NCI-H128 (cell line): Measurements from ENCODE around the gene IGSF11.
"Not testable (repeated sequence)": the region's sequence is repeated elsewhere in the genome, so short reads cannot be mapped to it uniquely, and the experiment has no call there.

ENCODE experiments used
- DNase-seq: peaks from one replicate; lab custom pipeline; 2025; ENCODE audit not compliant: unreplicated experiment; lab: John Stamatoyannopoulos, UW

IGSF11 gene

GRCh38 chr3:118889691-118890090, 145.0 kb downstream of the IGSF11 start:
- no peak for DNase-seq

DNA sequence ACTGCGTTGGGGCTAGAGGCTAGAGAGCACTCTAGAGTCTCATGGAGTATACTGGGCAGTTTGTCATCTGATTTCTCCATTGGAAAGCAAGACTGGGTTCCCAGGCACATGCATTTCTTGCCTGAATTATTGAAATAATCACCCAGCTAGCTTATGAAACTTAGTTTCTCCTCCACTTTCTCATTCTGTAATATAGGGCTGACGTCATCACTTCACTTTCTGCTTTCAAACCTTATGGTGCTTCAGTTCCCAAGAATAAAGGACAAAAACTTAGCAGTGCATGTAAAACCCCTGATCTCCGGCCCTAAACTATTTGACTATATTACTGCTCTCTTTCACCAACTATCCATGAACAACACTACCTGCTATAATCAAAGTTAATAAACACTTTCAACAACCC, 147.9 kb downstream of the IGSF11 start:
- DNase-seq = no peak

GRCh38 chr3:118884748-118885206, 149.9 kb downstream of the IGSF11 start:
- DNase-seq = peak; percentile 48

GRCh38 chr3:118882353-118882947, 152.2 kb downstream of the IGSF11 start:
- DNase-seq = peak; percentile 12

GRCh38 chr3:118868051-118868450, 166.6 kb downstream of the IGSF11 start:
- no peak for DNase-seq

- no peak for DNase-seq
These were observed 170.8 kb downstream of the IGSF11 start for GRCh38 chr3:118863731-118864322.

DNA sequence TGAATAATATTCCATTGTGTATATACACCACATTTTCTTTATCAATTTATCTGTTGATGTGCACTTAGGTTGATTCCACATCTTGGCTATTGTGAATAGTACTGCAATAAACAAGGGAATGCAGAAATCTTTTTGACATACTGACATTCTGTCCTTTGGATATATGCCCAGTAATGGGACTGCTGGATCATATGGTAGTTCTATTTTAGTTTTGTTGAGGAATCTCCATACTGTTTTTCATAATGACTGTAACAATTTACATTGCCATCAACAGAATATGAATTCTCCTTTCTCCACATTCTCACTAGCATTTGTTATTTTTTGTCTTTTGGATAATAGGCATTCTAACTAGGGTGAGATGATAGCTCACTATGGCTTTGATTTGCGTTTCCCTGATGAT, 174.7 kb downstream of the IGSF11 start:
- DNase-seq = no peak

GRCh38 chr3:118851466-118852193, 183.0 kb downstream of the IGSF11 start:
- not testable (repeated sequence) for DNase-seq

- no peak for DNase-seq
These were observed 184.0 kb downstream of the IGSF11 start for GRCh38 chr3:118850687-118851086.
